Transverse colon (tissue), 4 donors: Measurements from ENCODE around the gene DGCR2. TPM values are rescaled to one million over a fixed set of nuclear protein-coding genes. Genes with fewer than 3 reads are reported as not detected.
"Not testable (repeated sequence)": the region's sequence is repeated elsewhere in the genome, so short reads cannot be mapped to it uniquely, and the experiment has no call there.

ENCODE experiments used
- DNase-seq: peaks from one replicate; pipeline ENCODE4 v3.0.0-alpha.2; 2019
- H3K27ac ChIP-seq, 4 donors: fragments of 200-600 bp; sonication (generic); 2 replicates each; pipeline ENCODE4 v1.5.1; 2016 to 2018; ENCODE audit warnings: inconsistent platforms in 4 of 4
- H3K27me3 ChIP-seq: fragments of 200-600 bp; sonication (generic); 2 replicates; pipeline ENCODE4 v1.5.1; 2017; ENCODE audit warnings: inconsistent platforms
- H3K36me3 ChIP-seq, 4 donors: fragments of 200-600 bp; sonication (generic); 2 replicates each; pipeline ENCODE4 v1.5.1; 2017 to 2019; ENCODE audit warnings: inconsistent platforms in 4 of 4
- H3K4me1 ChIP-seq, 4 donors: fragments of 200-600 bp; sonication (generic); 2 replicates each; pipeline ENCODE4 v1.5.1; 2017 to 2020; ENCODE audit warnings: inconsistent platforms in 4 of 4
- H3K4me3 ChIP-seq, 4 donors: fragments of 200-600 bp; sonication (generic); 1 replicate in 1 of 4; 2 replicates in 3 of 4; pipeline versions ENCODE4 v1.5.1 to v1.6.1; 2017 to 2019; ENCODE audit warnings: inconsistent platforms in 4 of 4
- H3K9me3 ChIP-seq, 2 donors: fragments of 200-600 bp; sonication (generic); 2 replicates each; pipeline ENCODE4 v1.5.1; 2017 to 2019; ENCODE audit warnings: inconsistent platforms in 2 of 2
- POLR2A ChIP-seq: fragments of 450-650 bp; IDR thresholded peaks from one replicate; pipeline ENCODE4 v1.6.1; 2016; ENCODE audit warnings: antibody characterized with exemption, mild to moderate bottlenecking, moderate library complexity
- WGBS, 2 donors: methylation state at CpG; one replicate each; pipeline ENCODE4 v1.1.5; 2018; ENCODE audit warnings: low coverage in 1 of 2; 5-methylcytosine and 5-hydroxymethylcytosine counted together
- in situ Hi-C, 4 donors: fragments of 200-750 bp; cut with MboI; loops; one replicate each; pipeline versions ENCODE4 v1.15.0 to v1.15.1; 2017; ENCODE audit warnings: low sequenced_read_pairs in 3 of 4, low pct_ligation_motif_present in 1 of 4, low pct_unique_long_range_greater_than_20kb in 1 of 4
- intact Hi-C: fragments of 100-400 bp; cut with DNase I; formaldehyde crosslinking; loops from one replicate; pipeline ENCODE4 v1.15.1; 2023; ENCODE audit warnings: low total_unique reads
- small RNA-seq, 4 donors: library from RNA; depleted of rRNA; stranded (forward); fragments of <200 nt; gene quantifications; one replicate each; pipeline ENCODE3, GENCODE V24; 2016
- total RNA-seq, 4 donors: library from RNA; depleted of rRNA; stranded (reverse); fragments of >200 nt; gene quantifications; one replicate each; pipeline ENCODE4 v1.1.0, GENCODE V29; 2016
- TF ChIP-seq, protein P1 (sequence below), 5 experiments: fragments of 200-600 bp in 3 of 5; fragments of 450-650 bp in 2 of 5; sonication (generic) in 3 of 5; IDR thresholded peaks; 1 replicate in 2 of 5; 2 replicates in 3 of 5; pipeline ENCODE4 v1.5.1; 2016 to 2017; ENCODE audit warnings: antibody characterized with exemption in 5 of 5, inconsistent platforms in 3 of 5, mild to moderate bottlenecking in 2 of 5, moderate library complexity in 1 of 5

DGCR2 gene
- total RNA-seq, 4 donors from 2014 or later: 71.6 to 106 (median 94.3) TPM

DNA sequence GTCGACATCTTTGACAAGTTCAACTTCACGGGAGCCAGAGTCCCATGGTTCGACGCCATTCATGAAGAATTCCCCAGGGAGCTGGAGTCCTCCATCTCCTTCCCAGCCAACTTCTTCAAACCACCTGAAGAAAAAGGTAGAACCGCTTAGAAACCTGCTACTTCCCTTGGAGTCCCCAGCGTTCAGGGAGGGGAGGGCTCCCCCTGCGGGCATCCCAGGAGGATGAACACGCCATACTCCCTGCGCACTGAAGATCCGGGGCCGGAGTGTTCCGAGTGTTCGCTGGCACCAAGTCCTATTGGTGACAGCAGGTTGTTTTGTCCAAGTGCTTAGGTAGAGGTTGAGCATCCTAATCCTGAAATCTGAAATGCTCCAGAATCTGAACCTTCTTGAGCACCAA, 134.4 kb downstream of the DGCR2 start:
- WGBS, 2 donors: 49 to 55% methylated on average over 5 to 13 of the region's 13 CpGs

DNA sequence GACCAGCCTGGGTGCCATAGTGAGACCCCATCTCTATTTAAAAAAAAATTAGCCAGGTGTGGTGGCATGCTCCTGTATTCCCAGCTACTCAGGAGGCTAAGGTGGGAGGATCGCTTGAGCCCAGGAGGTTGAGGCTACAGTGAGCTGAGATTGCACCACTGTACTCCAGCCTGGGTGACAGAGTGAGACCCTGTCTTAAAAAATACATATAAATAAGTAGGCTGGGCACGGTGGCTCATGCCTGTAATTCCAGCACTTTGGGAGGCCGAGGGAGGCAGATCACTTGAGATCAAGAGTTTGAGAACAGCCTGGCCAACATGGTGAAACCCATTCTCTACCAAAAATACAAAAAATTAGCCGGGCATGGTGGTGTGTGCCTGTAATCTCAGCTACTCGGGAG, 135.1 kb downstream of the DGCR2 start:
- H3K27me3 ChIP-seq, H3K27ac ChIP-seq, DNase-seq, intact Hi-C loops, H3K36me3 ChIP-seq, H3K9me3 ChIP-seq, H3K4me3 ChIP-seq, H3K4me1 ChIP-seq: not testable (repeated sequence)
- WGBS, 2 donors: 53 to 66% methylated on average over 5 of the region's 5 CpGs
- in situ Hi-C loops: loop anchor here in 1 of 4 donors (25.0 kb wide), 1 partner anchor 650 kb away; no protein-coding TSS in a partner anchor

More for the DNA sequence above, 134.4 kb downstream of the DGCR2 start:
- Histone ChIP-seq H3K4me1 (no peaks in the 10 kb centered on the region), H3K4me3 (no peak overlapping the region), H3K27me3 (no peaks in the 10 kb centered on the region), H3K36me3 (no peaks in the 10 kb centered on the region), H3K9me3 (no peaks in the 10 kb centered on the region), H3K27ac (no peak overlapping the region)
- TF ChIP-seq, protein P1, sequence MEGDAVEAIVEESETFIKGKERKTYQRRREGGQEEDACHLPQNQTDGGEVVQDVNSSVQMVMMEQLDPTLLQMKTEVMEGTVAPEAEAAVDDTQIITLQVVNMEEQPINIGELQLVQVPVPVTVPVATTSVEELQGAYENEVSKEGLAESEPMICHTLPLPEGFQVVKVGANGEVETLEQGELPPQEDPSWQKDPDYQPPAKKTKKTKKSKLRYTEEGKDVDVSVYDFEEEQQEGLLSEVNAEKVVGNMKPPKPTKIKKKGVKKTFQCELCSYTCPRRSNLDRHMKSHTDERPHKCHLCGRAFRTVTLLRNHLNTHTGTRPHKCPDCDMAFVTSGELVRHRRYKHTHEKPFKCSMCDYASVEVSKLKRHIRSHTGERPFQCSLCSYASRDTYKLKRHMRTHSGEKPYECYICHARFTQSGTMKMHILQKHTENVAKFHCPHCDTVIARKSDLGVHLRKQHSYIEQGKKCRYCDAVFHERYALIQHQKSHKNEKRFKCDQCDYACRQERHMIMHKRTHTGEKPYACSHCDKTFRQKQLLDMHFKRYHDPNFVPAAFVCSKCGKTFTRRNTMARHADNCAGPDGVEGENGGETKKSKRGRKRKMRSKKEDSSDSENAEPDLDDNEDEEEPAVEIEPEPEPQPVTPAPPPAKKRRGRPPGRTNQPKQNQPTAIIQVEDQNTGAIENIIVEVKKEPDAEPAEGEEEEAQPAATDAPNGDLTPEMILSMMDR (IDR thresholded peaks at IDR 0.05): peak in 3 of 5 experiments; percentile 17 to 25 (median 21)
- TF ChIP-seq POLR2A: no peak
- intact Hi-C loops: no loop called here
- in situ Hi-C loops: loop anchor here in 1 of 4 donors (25.0 kb wide), 1 partner anchor 650 kb away; no protein-coding TSS in a partner anchor
- DNase-seq: no peak

Small RNAs within 50 kb of the gene (small RNA-seq; reads per million reads assigned to genes)
- 0 reads per million in 4 donors for gene RF00019

Other genes with a start within 250 kb of the DGCR2 start
- gene DGCR6, start 216.1 kb downstream of the DGCR2 start, total RNA-seq: 1 to 10 TPM in 2 of 4 donors, under 1 TPM in 1, not detected in 1; 0.79 to 3.4 (median 1.5) TPM
- gene PRODH, start 186.1 kb downstream of the DGCR2 start, total RNA-seq: 10 to 100 TPM in 2 of 4 donors, 1 to 10 TPM in 2; 3.5 to 14.2 (median 9.3) TPM
- gene TSSK2, start 8.9 kb upstream of the DGCR2 start, total RNA-seq: not detected
- gene ESS2, start 22.2 kb upstream of the DGCR2 start, total RNA-seq: 10 to 100 TPM in 2 of 4 donors, 1 to 10 TPM in 2; 3.8 to 13.7 (median 10.4) TPM
- gene GSC2, start 27.9 kb upstream of the DGCR2 start, total RNA-seq: not detected
- gene SLC25A1, start 56.3 kb upstream of the DGCR2 start, total RNA-seq: 100 to 1,000 TPM in 3 of 4 donors, 10 to 100 TPM in 1; 80.2 to 146 (median 132) TPM
- 1 to 10 TPM; 3.8 to 8.6 (median 5.6) TPM for gene CLTCL1, start 169.3 kb upstream of the DGCR2 start, total RNA-seq